ENCODE data around the gene CHRNA3.

- no peak for TF ChIP-seq CTCF (IDR thresholded peaks at IDR 0.05)
- no peak for TF ChIP-seq POLR2AphosphoS5 (IDR thresholded peaks at IDR 0.05; ENCODE audit: insufficient read depth in 1 of 2, low read depth in 1 of 2)
- TF ChIP-seq POLR2A (IDR thresholded peaks at IDR 0.05), result no peak
Observed at GRCh38 chr15:78552597-78552996, 68.2 kb downstream of the CHRNA3 start.

Data from vagina (tissue), 2 donors.